ENCODE measurements around the gene POLE.

Gene POLE, protein sequence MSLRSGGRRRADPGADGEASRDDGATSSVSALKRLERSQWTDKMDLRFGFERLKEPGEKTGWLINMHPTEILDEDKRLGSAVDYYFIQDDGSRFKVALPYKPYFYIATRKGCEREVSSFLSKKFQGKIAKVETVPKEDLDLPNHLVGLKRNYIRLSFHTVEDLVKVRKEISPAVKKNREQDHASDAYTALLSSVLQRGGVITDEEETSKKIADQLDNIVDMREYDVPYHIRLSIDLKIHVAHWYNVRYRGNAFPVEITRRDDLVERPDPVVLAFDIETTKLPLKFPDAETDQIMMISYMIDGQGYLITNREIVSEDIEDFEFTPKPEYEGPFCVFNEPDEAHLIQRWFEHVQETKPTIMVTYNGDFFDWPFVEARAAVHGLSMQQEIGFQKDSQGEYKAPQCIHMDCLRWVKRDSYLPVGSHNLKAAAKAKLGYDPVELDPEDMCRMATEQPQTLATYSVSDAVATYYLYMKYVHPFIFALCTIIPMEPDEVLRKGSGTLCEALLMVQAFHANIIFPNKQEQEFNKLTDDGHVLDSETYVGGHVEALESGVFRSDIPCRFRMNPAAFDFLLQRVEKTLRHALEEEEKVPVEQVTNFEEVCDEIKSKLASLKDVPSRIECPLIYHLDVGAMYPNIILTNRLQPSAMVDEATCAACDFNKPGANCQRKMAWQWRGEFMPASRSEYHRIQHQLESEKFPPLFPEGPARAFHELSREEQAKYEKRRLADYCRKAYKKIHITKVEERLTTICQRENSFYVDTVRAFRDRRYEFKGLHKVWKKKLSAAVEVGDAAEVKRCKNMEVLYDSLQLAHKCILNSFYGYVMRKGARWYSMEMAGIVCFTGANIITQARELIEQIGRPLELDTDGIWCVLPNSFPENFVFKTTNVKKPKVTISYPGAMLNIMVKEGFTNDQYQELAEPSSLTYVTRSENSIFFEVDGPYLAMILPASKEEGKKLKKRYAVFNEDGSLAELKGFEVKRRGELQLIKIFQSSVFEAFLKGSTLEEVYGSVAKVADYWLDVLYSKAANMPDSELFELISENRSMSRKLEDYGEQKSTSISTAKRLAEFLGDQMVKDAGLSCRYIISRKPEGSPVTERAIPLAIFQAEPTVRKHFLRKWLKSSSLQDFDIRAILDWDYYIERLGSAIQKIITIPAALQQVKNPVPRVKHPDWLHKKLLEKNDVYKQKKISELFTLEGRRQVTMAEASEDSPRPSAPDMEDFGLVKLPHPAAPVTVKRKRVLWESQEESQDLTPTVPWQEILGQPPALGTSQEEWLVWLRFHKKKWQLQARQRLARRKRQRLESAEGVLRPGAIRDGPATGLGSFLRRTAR (N-terminal part only)

DNA sequence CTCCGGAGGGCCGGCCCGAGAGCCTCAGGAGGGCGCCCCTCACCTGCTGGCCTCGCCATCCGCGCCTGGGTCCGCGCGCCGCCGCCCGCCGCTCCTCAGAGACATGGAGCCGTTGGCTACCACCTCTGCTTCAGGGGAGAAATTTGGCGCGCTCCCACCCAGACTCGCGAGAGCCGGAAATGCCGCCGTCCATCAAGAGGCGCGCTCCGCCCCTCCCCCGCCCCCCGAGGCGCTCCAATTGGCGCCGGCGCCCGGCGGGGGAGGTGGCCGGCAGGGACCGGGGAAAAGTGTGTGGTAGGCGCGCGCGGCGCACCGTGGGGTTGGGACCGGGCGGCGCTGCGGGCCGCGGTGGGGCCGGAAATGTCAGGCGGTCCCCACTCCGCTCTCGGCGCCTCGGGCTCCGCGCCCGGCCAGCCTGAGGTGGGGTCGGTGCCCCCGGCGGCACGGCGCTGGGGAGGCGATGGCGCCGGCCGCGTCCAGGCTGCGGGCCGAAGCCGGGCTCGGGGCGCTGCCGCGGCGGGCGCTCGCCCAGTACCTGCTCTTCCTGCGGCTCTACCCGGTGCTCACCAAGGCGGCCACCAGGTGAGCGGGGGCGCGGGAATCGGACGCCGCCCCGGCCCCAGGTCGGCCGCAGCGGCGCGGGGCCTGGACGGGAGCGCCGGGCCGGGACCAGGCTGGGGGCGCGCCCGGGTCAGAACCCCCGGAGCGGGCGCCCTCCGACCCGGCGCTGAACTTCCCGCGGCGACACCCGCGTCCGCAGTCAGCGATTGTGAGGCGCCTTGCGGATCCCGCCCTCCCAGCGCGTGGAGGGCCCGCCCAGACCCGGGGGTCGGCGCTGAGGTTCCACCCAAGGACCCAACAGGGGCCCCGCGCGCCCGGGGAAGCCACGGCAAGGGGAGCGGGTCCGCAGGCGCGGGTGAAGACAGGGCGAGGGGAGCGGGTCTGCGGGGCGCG, at the start of gene POLE, which contains the start of gene PXMP2:
POLE (minus strand) TSS at position 132 of the 954 bp plus-strand sequence; CDS start at position 105, 27 bp downstream.
PXMP2 (plus strand) TSS at position 377 of the 954 bp plus-strand sequence; CDS start at position 461, 84 bp downstream.
- peak; percentile 91 for DNase-seq

DNA sequence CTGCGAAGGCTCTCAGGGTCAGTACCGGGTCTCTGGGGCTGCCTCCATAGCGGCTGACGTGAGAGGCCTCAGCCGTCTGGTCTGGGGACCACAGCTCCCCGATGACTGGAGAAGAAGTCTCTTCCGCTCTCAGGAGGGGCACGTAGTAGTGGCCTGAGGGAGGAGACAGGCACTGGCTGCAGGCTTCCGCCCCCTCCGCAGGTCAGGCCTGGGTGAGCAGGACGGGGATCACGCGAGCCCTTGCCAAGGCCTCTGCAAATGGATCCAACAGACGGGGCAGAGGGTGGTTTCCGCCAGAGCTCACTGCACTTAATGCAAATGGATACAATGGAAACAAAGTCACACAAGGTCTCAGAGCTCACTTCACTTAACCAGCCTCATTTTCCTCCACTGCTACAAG, 49.8 kb upstream of the POLE start:
- no peak for DNase-seq

DNA sequence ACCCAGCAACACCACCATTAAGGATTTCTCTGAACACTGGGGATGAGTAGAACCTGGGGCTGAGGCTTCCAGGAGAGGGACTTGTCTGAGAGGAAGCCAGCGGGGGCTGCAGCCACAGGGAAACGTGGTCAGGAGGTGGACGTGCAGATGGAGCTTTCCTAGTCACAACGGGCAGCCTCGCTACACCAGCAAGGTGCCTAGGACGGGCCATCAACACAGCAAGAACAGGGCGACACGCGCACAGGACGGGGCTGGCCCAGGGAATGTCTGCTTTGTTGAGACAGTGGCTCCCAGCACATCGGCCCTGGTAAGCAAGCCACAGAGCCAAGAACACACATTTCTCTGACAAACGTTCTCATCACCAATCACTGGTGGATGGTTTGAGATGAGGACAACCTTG, 49.2 kb upstream of the POLE start:
- DNase-seq = no peak

DNA sequence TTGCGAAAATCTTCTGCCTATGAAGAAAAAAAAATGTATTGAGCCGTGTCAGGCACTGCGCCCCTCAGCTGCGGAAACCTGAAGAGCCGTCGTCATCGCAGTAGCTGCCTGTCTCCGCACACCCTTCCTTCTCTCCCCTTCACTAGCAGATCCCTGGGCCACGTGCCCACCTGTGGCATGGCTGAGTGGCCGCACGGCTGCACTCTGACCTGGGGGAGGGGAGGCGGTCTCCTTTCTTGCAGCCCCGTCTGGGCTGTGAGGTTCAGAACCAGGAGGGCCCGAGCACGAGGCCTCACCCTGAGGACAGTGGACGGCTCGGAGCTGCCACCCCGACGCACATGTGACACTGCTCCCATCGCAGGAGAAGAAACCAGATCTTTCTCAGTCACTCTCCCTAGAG, 48.4 kb upstream of the POLE start:
- DNase-seq = no peak

DNA sequence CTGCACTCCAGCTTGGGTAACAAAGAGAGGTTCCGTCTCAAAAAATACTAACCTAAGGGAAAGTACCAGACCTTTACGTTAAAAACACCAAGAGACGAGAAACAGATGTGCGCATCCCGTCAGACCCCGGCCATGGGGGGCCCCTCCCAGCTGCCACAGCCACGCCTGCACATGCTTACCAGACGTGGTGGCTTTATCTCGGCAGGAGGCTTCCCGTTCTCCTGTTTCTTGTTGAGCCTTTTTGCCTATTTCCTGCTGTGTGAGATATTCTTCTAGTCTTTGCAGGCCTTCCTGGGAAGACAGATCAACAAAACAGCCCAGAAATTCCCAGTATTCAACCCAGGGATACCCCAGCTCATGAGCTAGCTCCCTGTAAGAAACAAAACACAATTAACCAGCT, 47.1 kb upstream of the POLE start:
- DNase-seq = no peak

DNA sequence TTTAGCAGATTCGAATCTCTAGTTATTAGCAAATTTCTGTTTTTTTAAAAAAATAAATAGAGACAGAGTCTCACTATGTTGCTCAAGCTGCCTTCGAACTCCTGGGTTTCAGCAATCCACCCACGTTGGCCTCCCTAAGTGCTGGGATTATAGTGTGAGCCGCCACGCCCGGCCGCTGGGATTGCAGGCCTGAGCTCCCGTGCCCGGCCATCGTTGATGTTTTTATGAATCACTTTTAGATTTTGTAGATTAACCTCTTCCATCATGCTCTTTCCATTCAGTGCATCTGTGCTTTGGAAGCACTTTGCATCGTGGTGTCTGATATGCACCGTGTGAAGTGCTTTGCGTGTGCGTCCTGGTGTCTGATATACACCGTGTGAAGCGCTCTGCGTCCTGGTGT, 44.4 kb upstream of the POLE start:
- no peak for DNase-seq

DNA sequence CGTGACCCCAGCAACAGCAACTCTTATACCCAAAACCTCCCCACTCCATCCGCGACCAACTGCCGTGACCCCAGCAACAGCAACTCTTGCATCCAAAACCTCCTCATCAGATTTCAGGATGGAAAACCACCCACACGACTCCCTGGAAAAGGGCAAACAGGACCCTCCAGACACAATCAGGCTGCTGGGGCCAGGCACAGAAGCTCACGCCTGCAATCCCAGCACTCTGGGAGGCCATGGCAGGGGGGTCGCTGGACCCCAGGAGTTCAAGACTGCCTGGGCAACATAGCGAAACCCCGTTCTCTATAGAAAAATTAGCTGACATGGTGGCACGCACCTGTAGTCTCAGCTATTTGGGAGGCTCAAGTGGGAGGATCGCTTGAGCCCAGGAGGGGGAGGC, 43.2 kb upstream of the POLE start:
- no peak for DNase-seq

DNA sequence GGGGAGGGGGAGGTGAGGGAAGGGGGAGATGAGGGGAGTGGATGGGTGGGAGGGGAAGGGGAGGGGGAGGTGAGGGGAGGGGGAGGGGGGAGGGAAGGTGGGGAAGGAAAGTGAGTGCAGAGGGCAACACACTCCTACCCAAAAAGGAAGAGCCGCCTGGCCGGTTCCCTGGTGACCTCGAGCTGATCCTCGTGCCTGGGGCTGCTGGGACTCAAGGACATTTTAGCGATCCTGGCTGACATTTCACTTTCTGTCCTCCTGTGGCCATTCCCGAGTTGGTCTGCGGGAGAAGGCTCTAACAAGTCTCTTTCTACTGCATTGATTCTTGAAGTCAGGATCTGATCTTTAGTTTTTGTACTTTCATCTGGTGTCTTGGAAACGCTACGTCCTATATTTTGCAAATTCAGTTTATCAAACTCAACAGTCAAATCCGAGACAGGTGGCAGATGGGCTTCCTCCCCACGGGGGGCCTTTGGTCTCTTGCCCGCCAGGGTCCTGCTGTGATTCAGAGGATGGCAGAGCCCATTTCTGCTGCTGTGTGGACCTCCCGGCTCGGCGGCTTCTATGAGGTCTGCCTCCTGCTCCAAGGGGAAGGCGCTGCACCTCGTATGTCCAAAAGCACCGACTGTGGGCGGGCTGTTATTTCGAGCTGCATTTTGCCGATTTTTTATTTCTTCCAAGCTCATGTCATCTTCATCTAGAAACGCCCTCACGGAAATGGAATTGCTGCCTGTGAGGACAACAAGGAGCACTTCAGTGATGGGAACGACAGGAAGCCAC, 42.6 kb upstream of the POLE start:
- no peak for DNase-seq

DNA sequence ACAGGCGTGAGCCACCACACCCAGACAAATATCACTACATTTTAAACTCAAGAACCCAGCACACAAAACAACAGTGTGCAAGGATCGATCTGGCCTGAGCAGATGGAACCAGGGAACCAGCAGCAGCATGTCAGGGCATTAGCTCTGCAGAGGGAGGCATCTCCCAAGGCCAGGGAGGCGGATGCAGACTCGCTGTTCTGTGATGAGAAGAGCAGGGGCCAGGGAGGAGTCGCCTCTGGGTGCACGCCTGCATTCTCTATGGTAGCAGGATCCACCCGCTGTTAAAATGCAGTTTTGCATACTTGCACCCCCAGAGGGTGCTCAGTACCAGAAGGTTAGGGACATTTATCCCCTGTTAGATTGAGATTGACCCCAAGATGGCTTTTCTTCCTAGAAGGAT, 41.4 kb upstream of the POLE start:
- DNase-seq = no peak

DNA sequence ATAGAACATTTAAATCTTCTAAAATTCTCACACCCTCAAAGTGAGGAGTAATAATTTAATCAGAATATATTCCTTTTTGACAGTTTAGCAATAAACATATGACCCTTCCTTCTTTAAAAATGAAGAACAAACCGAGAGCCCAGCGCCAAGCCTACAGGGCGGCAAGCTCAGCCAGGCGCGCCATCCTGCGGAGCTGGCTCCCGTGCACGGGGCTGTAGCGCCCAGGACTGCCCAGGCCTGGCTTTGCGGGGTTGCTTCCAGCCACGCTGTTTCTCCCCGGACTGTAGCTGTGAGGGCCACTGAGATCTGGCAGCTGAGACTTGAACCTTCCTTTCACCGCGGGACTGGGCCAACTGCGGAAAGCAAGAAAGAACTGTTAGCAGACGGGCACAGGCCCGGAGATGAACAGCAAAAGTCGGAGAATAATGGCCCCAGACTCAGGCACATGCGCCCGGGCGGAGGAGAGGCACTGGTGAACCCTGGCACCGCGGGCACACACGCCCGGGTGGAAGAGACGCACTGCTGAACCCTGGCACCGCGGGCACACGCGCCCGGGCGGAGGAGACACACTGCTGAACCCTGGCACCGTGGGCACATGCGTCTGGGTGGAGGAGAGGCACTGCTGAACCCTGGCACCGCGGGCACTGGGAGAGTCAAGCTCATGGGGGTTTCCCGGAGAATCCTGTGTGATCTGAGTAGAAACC, 40.1 kb upstream of the POLE start:
- no peak for DNase-seq

DNA sequence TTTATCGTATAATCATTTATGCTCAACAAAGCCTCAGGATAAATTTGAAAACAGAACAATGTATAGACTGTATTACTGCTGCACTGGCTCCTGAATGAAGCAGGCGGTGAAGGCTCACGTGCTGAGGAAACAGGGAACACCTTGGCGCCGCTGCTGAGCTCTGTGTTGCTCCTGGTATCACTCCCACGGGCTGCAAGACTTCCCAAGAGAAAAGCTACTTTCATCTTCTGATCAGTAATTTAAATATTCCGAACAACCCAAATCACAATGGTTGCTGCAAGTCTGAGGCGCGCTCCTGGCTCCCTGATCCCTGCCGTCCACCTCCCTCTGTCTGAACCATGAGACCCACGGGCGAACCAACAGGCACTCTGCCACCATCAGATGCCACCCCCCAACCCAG, 39.2 kb upstream of the POLE start:
- DNase-seq = no peak

DNA sequence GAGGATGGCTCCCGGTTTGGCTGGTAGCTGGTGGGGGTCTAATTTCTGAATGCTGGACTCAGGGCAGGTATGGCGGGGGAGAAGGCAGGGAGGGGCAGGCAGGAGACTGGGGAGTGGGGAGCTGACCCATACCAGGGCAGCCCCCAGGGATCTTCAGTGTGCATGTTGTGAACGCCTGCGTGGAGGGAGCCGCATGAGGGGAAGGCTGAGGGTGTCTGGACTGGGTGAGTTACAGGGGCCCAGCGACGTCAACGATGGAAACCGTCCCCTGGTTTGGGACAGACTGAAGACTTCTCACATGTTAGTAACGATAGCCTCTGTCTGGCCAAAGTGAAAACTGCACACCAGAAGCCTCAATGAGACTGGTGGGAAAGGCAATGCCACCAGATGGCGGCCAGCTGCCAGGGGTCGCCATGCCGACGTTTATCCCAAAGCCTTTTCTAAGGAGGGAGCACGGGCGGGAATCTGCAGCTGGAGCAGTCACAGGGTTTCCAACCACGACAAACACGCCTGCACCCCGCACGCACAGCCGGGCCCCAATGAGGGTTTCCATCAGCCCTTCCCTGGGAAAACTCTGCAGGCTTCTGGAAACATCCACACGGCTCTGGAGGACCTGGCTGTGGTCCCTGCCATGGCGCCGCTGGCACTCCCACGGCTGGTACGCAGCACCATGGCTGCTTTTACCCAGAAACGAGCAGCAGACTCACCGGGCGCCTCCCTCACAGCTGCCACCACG, 37.5 kb upstream of the POLE start:
- DNase-seq = no peak

DNA sequence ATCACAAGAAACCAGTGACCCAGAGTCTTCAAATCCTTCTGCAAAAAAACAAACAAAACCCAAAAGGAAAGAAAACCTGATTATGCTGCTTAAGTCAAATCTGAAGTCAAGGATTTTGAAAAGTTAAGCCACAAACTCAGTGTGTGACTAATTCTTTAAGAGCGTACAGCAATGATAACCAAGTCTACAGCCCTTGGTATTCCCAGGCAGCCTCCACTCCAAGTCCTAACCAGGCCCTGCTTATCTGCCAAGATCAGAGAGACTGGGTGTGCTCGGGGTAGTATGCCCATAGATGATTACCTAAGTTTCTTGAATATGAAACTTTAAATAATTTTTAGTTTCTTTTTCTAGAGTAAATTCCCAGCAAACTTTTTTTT, 36.6 kb upstream of the POLE start:
- DNase-seq = no peak

DNA sequence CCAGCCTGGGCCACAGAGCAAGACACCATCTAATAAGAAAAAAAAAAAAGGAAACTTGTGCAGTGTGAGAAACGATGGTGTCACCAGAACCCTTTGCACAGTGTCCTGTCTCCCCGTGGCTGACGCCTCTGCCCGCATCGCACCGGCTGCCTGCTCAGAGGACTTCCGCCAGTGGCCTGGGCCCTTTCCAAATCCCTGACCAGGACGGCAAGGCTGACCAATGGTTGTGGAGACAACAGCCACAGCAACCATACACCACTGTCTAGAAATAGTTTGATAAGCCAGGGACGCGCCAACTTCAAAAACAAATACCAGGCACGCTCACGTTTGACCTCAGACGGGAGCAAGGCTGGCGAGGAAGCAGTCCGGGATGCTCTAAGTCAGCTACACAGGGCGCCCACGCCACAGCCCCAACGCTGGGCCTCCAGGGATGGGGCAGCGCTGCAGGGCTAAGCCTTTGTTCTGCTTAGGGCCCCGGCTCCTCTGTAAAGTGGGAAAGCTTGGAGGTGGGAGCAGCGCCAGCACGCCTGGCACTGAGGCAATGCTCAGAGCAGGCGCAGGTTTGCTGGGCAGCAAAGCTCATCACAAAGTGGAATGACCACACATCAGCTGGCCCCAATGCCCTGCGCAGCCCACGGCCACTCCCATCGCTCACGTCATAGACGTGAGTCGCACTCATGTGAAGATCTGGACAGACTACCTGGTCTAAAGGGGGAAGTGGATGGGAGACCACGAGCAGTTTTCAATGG, 36.0 kb upstream of the POLE start:
- no peak for DNase-seq

DNA sequence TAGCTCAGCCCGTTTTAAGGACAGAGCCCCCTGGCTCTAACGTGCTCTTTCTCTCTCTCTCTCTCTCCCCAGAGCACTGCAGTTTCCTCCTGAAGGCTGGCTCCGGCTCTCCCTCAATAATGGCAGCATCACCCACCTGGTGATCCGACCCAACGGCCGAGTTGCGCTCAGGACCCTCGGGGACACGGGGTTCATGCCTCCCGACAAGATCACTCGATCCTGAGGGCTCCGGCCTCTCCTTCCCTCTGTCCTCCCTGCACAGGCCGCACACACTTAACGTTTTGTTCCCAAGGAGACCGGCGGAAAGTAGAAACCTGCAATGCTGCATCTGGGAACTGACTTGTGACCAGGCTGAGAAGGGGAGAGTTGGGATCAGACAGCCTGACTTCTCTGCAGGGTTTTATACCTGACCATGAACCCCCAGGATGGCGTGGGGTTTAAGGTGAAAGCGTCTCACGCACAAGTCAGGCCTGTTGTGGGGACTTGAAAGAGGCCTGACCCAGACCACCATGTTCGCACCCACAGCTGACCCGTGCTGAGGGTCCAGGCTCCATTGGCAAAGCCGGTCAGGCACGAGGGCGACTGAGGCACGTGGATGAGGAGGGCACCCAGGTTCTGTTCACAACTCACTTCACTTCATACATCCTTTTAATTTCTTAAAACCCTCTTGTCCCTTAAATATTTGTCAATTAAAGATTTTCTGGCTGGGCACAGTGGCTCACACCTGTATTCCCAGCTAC, 33.6 kb upstream of the POLE start:
- DNase-seq = no peak

DNA sequence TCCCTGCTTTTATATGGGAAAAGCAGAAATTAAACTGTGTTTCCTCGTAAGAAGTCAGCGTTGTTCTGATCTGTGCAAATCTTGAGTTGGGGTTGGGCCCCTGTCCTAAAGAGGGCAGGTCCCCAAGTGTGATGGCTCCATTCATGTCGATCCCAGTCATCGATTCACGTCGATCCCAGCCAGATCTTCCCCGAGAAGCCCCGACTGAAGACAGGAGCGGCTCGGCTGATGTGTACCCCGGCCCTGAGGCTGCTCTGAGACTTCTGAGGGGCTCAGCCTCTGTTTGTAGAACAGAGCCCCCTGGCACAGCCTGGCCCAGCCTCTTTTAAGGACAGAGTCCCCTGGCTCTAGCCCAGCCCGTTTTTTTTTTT, 32.8 kb upstream of the POLE start:
- no peak for DNase-seq

DNA sequence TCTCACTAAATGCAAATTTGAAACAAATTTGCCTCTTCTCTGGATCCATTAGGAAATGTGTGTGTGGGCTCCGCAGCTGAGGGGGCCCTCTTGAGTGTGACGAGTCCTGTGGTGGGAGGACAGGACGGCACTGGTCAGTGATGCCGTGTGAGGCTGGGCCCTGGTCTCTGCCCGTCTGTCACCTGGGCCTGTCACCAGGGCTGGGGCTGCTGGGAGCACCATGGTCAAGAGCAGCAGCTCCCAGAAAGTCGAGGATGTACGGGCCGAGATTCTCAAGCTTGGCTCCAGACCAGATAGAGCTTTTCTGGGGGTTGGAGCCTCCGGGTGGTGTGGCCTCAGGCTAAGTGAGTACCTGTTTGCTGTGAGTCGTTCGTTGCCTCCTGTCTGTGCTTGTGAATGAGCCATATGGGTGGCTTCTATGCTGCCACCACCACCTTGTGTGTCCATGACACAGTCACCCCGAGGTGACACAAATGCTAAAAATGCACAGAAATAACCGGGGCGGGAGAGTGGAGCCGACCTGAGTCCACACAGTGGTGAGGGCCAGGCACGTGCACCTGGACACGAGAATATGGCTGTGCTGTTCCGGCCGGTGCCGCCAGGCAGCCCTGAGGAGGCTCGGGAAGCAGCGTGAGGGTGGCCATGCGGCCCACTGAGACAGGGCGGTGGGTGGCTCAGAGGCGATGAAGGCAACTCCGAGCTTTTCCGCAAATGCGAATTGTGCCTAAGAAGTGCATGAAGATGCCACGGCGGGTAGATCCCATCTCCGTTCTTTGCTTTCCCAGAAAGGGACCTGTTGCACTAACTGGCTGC, 32.2 kb upstream of the POLE start:
- DNase-seq = no peak
